HepG2 (cell line): ENCODE results near the gene SCAI. TPM values are rescaled to one million over a fixed set of nuclear protein-coding genes. Genes with fewer than 3 reads are reported as not detected.

ENCODE experiments used
- ATAC-seq: fragments of 200-7000 bp; cut with Tn5 transposase; 3 replicates; pipeline ENCODE4 v1.9.1; 2020; ENCODE audit warnings: mild to moderate bottlenecking, moderate library complexity
- BruUV-seq: library from RNA; stranded (reverse); fragments of 400-500 nt; replicated peaks from 2 replicates; lab custom pipeline; 2021; lab: Mats Ljungman, UMichigan
- CTCF ChIA-PET: fragments of 300-600 bp; formaldehyde crosslinking; extraction: SDS; loops from one replicate; lab custom pipeline; 2021; ENCODE audit warnings: low total read pairs, inconsistent platforms, low intra/inter-chr PET ratio; lab: Yijun Ruan, JAX
- POLR2A ChIA-PET: fragments of 350-600 bp; sonication (Branson Sonifier 250); formaldehyde crosslinking; loops from one replicate; lab custom pipeline; 2020; ENCODE audit warnings: antibody characterized with exemption, inconsistent platforms; lab: Yijun Ruan, JAX
- DNase-seq: peaks from one replicate; pipeline ENCODE4 v3.0.0-alpha.2; 2015; ENCODE audit warnings: low spot score
- FAIRE-seq: peaks from 3 replicates; lab custom pipeline; 2011; peaks lifted over from hg19 to GRCh38; lab: Jason Lieb, UNC
- H2AFZ ChIP-seq: one replicate; pipeline ENCODE4 v1.6.1; 2011; ENCODE audit warnings: low read length, inconsistent platforms
- H3K27ac ChIP-seq: fragments of 300-600 bp; 3 replicates; pipeline ENCODE4 v1.8.0; 2011; ENCODE audit warnings: mixed run types, mild to moderate bottlenecking, mixed read lengths, low read length, inconsistent platforms; ENCODE audit not compliant: insufficient read depth; ENCODE audit errors: extremely low read length
- H3K27me3 ChIP-seq, 2 experiments: fragments of 200-600 bp in 1 of 2; 2 replicates in 1 of 2; 3 replicates in 1 of 2; pipeline versions ENCODE4 v1.6.0 to v1.8.0; 2011; ENCODE audit warnings: low read length in 2 of 2, mild to moderate bottlenecking in 2 of 2, moderate library complexity in 2 of 2, inconsistent platforms in 1 of 2; ENCODE audit not compliant: insufficient read depth in 2 of 2, control insufficient read depth in 1 of 2
- H3K36me3 ChIP-seq, 2 experiments: fragments of 200-600 bp in 1 of 2; replicated peaks in 1 of 2; 2 replicates in 1 of 2; 3 replicates in 1 of 2; pipeline versions ENCODE4 v1.5.1 to v1.8.0; 2011; ENCODE audit warnings: low read length in 2 of 2, inconsistent platforms in 1 of 2; ENCODE audit not compliant: insufficient read depth in 2 of 2, control insufficient read depth in 1 of 2
- H3K4me1 ChIP-seq: 2 replicates; pipeline ENCODE4 v1.5.1; 2012; ENCODE audit warnings: low read length, inconsistent platforms; ENCODE audit not compliant: insufficient read depth
- H3K4me2 ChIP-seq: 2 replicates; pipeline ENCODE4 v1.6.0; 2011; ENCODE audit warnings: low read depth, low read length, inconsistent platforms
- H3K4me3 ChIP-seq, 3 experiments: fragments of 200-600 bp in 1 of 3; sonication (generic), shearing (Covaris generic) in 1 of 3; replicated peaks in 1 of 3; 2 replicates each; pipeline ENCODE4 v1.5.1; 2011 to 2016; ENCODE audit warnings: low read length in 3 of 3, inconsistent platforms in 2 of 3, low read depth in 2 of 3, mild to moderate bottlenecking in 2 of 3, control low read depth in 1 of 3, mixed read lengths in 1 of 3; ENCODE audit not compliant: insufficient read depth in 1 of 3
- H3K79me2 ChIP-seq: one replicate; pipeline ENCODE4 v1.6.1; 2011; ENCODE audit warnings: low read length, inconsistent platforms; ENCODE audit not compliant: insufficient read depth
- H3K9ac ChIP-seq: 2 replicates; pipeline ENCODE4 v1.6.0; 2011; ENCODE audit warnings: mild to moderate bottlenecking, low read depth, low read length, inconsistent platforms; ENCODE audit not compliant: insufficient read depth
- H3K9me3 ChIP-seq: 2 replicates; pipeline ENCODE4 v1.5.1; 2012; ENCODE audit warnings: mild to moderate bottlenecking, low read length
- H4K20me1 ChIP-seq: 2 replicates; pipeline ENCODE4 v1.6.0; 2011; ENCODE audit warnings: inconsistent platforms, mild to moderate bottlenecking, low read length, moderate library complexity; ENCODE audit not compliant: insufficient read depth
- CBX5 ChIP-seq: sonication (generic); formaldehyde crosslinking; IDR thresholded peaks from 2 replicates; pipeline ENCODE4 v1.4.0; 2020; ENCODE audit warnings: missing genetic modification reagents, borderline replicate concordance
- FLYWCH1 ChIP-seq: sonication (generic); formaldehyde crosslinking; IDR thresholded peaks from 2 replicates; pipeline ENCODE4 v1.8.1; 2023; ENCODE audit warnings: mild to moderate bottlenecking, missing genetic modification reagents
- KDM2A ChIP-seq: sonication (generic); formaldehyde crosslinking; IDR thresholded peaks from 2 replicates; pipeline ENCODE4 v1.4.0; 2020; ENCODE audit warnings: low read depth, missing genetic modification reagents, borderline replicate concordance
- SKIL ChIP-seq: sonication (generic); formaldehyde crosslinking; IDR thresholded peaks from 2 replicates; pipeline ENCODE4 v1.8.0; 2022; ENCODE audit warnings: missing genetic modification reagents, mild to moderate bottlenecking, moderate library complexity, borderline replicate concordance
- ZNF263 ChIP-seq: sonication (generic); formaldehyde crosslinking; IDR thresholded peaks from 2 replicates; pipeline ENCODE4 v1.4.0; 2020; ENCODE audit warnings: missing genetic modification reagents
- ZNF34 ChIP-seq: sonication (generic); formaldehyde crosslinking; IDR thresholded peaks from 2 replicates; pipeline ENCODE4 v1.4.0; 2020; ENCODE audit warnings: mild to moderate bottlenecking, missing genetic modification reagents, borderline replicate concordance
- ZNF543 ChIP-seq: sonication (generic); formaldehyde crosslinking; IDR thresholded peaks from 2 replicates; pipeline ENCODE4 v1.4.0; 2020; ENCODE audit warnings: mild to moderate bottlenecking, missing genetic modification reagents
- WGBS: methylation state at CpG from one replicate; pipeline ENCODE4 v1.1.6; 2017; ENCODE audit warnings: low lambda C conversion rate; 5-methylcytosine and 5-hydroxymethylcytosine counted together
- in situ Hi-C: cut with HindIII; loops from 2 replicates; pipeline ENCODE4 v1.10.0; 2017; ENCODE audit warnings: low pct_unique_long_range_greater_than_20kb; ENCODE audit not compliant: extremely low pct_ligation_motif_present
- intact Hi-C: fragments of 100-400 bp; cut with micrococcal nuclease; formaldehyde crosslinking; loops from one replicate; pipeline ENCODE4 v1.10.0; 2022; ENCODE audit not compliant: unreplicated experiment
- polyA plus RNA-seq, 8 experiments: library from polyadenylated mRNA; depleted of rRNA in 3 of 8; stranded (reverse) in 7 of 8; unstranded in 1 of 8; fragments of >200 nt; fragmentation: Illumina TruSeq in 4 of 8; extraction: Trizol in 4 of 8; gene quantifications; 2 replicates each; pipeline versions ENCODE4 v1.2.1 to v1.2.3, GENCODE V29; 2011 to 2016; ENCODE audit warnings: low read depth in 4 of 8, missing spikeins in 1 of 8, mixed read lengths in 1 of 8; ENCODE audit not compliant: insufficient read depth in 1 of 8
- total RNA-seq, 5 experiments: library from RNA; depleted of rRNA; stranded (reverse); fragments of >200 nt; fragmentation: Illumina TruSeq; extraction: Trizol; gene quantifications; 2 replicates each; pipeline ENCODE4 v1.2.3, GENCODE V29; 2016; ENCODE audit warnings: low read depth in 1 of 5
- TF ChIP-seq, protein P1 (sequence below): sonication (generic); formaldehyde crosslinking; IDR thresholded peaks from 2 replicates; pipeline ENCODE4 v1.4.0; 2020; ENCODE audit warnings: mild to moderate bottlenecking, missing genetic modification reagents
- TF ChIP-seq, protein P2 (sequence below): sonication (generic); formaldehyde crosslinking; IDR thresholded peaks from 2 replicates; pipeline ENCODE4 v1.5.0; 2020; ENCODE audit warnings: missing genetic modification reagents
- TF ChIP-seq, protein P3 (sequence below): sonication (generic); formaldehyde crosslinking; IDR thresholded peaks from 2 replicates; pipeline ENCODE4 v1.4.0; 2020; ENCODE audit warnings: missing genetic modification reagents
- TF ChIP-seq, protein P4 (sequence below): sonication (generic); formaldehyde crosslinking; IDR thresholded peaks from 2 replicates; pipeline ENCODE4 v1.5.0; 2020; ENCODE audit warnings: mild to moderate bottlenecking, missing genetic modification reagents
- TF ChIP-seq, protein P5 (sequence below): sonication (generic); formaldehyde crosslinking; IDR thresholded peaks from 2 replicates; pipeline ENCODE4 v1.4.0; 2020; ENCODE audit warnings: mild to moderate bottlenecking, missing genetic modification reagents, borderline replicate concordance

The SCAI gene
- total and polyA plus RNA-seq, 2 of the 13 experiments (the other 11 are each of a cell fraction or from before 2014, with no cell fraction given), result 4.4 to 8.4 TPM

DNA sequence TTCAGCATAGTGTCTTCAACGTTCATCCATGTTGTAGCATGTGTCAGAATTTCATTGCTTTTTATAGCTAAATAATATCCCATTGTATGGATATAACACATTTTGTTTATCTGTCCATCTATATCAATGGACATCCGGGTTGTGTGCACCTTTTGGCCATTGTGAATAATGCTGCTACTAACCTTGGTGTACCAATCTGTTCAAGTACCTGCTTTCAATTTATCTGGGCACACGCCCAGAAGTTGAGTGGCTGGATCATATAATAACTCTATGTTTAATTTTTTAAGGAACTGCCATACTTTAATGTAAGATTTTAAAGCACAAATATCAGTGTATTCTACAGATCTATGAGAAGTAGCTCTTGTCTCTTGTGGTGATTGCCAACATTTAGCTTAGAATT is 43.5 kb downstream of the SCAI start:
- no peaks in the 10 kb centered on the region for H3K9me3 ChIP-seq
- no peak overlapping the region for H3K4me3 ChIP-seq
- intact Hi-C loops (no loop called here), in situ Hi-C loops (no loop called here)
- FAIRE-seq, result no peak
- no peak overlapping the region for H3K27ac ChIP-seq
- H4K20me1 ChIP-seq, result no peaks in the 10 kb centered on the region
- no peak for ATAC-seq
- no peaks in the 10 kb centered on the region for H3K79me2 ChIP-seq
- DNase-seq, result no peak
- ChIA-PET POLR2A (no interaction called here), CTCF (no interaction called here)
- WGBS, result 67% methylated on average over 3 of the region's 3 CpGs
- no peak overlapping the region for H2AFZ ChIP-seq
- H3K9ac ChIP-seq, result no peak overlapping the region
- no peak overlapping the region for H3K4me2 ChIP-seq
- H3K4me1 ChIP-seq, result peaks cover 19% of the 10 kb centered on the region
- BruUV-seq, result no TSS peak
- H3K36me3 ChIP-seq, result no peaks in the 10 kb centered on the region; a peak in 1 of 5 replicates
- H3K27me3 ChIP-seq, result no peaks in the 10 kb centered on the region
- no peak for TF ChIP-seq FLYWCH1 (CRISPR knock-in tag)
- TF ChIP-seq, protein P1, sequence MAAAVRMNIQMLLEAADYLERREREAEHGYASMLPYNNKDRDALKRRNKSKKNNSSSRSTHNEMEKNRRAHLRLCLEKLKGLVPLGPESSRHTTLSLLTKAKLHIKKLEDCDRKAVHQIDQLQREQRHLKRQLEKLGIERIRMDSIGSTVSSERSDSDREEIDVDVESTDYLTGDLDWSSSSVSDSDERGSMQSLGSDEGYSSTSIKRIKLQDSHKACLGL (CRISPR knock-in tag), result no peak
- TF ChIP-seq, protein P2, sequence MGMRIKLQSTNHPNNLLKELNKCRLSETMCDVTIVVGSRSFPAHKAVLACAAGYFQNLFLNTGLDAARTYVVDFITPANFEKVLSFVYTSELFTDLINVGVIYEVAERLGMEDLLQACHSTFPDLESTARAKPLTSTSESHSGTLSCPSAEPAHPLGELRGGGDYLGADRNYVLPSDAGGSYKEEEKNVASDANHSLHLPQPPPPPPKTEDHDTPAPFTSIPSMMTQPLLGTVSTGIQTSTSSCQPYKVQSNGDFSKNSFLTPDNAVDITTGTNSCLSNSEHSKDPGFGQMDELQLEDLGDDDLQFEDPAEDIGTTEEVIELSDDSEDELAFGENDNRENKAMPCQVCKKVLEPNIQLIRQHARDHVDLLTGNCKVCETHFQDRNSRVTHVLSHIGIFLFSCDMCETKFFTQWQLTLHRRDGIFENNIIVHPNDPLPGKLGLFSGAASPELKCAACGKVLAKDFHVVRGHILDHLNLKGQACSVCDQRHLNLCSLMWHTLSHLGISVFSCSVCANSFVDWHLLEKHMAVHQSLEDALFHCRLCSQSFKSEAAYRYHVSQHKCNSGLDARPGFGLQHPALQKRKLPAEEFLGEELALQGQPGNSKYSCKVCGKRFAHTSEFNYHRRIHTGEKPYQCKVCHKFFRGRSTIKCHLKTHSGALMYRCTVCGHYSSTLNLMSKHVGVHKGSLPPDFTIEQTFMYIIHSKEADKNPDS (CRISPR knock-in tag), result no peak
- no peak for TF ChIP-seq ZNF34
- TF ChIP-seq KDM2A (CRISPR knock-in tag), result no peak
- TF ChIP-seq SKIL (CRISPR knock-in tag), result no peak
- TF ChIP-seq CBX5 (CRISPR knock-in tag), result no peak
- TF ChIP-seq, protein P3, sequence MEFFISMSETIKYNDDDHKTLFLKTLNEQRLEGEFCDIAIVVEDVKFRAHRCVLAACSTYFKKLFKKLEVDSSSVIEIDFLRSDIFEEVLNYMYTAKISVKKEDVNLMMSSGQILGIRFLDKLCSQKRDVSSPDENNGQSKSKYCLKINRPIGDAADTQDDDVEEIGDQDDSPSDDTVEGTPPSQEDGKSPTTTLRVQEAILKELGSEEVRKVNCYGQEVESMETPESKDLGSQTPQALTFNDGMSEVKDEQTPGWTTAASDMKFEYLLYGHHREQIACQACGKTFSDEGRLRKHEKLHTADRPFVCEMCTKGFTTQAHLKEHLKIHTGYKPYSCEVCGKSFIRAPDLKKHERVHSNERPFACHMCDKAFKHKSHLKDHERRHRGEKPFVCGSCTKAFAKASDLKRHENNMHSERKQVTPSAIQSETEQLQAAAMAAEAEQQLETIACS (CRISPR knock-in tag), result no peak
- TF ChIP-seq, protein P4, sequence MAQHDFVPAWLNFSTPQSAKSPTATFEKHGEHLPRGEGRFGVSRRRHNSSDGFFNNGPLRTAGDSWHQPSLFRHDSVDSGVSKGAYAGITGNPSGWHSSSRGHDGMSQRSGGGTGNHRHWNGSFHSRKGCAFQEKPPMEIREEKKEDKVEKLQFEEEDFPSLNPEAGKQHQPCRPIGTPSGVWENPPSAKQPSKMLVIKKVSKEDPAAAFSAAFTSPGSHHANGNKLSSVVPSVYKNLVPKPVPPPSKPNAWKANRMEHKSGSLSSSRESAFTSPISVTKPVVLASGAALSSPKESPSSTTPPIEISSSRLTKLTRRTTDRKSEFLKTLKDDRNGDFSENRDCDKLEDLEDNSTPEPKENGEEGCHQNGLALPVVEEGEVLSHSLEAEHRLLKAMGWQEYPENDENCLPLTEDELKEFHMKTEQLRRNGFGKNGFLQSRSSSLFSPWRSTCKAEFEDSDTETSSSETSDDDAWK, result no peak
- no peak for TF ChIP-seq ZNF263 (CRISPR knock-in tag)
- TF ChIP-seq, protein P5, sequence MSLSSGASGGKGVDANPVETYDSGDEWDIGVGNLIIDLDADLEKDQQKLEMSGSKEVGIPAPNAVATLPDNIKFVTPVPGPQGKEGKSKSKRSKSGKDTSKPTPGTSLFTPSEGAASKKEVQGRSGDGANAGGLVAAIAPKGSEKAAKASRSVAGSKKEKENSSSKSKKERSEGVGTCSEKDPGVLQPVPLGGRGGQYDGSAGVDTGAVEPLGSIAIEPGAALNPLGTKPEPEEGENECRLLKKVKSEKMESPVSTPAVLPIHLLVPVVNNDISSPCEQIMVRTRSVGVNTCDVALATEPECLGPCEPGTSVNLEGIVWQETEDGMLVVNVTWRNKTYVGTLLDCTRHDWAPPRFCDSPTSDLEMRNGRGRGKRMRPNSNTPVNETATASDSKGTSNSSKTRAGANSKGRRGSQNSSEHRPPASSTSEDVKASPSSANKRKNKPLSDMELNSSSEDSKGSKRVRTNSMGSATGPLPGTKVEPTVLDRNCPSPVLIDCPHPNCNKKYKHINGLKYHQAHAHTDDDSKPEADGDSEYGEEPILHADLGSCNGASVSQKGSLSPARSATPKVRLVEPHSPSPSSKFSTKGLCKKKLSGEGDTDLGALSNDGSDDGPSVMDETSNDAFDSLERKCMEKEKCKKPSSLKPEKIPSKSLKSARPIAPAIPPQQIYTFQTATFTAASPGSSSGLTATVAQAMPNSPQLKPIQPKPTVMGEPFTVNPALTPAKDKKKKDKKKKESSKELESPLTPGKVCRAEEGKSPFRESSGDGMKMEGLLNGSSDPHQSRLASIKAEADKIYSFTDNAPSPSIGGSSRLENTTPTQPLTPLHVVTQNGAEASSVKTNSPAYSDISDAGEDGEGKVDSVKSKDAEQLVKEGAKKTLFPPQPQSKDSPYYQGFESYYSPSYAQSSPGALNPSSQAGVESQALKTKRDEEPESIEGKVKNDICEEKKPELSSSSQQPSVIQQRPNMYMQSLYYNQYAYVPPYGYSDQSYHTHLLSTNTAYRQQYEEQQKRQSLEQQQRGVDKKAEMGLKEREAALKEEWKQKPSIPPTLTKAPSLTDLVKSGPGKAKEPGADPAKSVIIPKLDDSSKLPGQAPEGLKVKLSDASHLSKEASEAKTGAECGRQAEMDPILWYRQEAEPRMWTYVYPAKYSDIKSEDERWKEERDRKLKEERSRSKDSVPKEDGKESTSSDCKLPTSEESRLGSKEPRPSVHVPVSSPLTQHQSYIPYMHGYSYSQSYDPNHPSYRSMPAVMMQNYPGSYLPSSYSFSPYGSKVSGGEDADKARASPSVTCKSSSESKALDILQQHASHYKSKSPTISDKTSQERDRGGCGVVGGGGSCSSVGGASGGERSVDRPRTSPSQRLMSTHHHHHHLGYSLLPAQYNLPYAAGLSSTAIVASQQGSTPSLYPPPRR (CRISPR knock-in tag), result no peak
- TF ChIP-seq ZNF543 (CRISPR knock-in tag), result no peak
